ENCODE data around the gene SLC4A4. TPM values are rescaled to one million over a fixed set of nuclear protein-coding genes. Genes with fewer than 3 reads are reported as not detected.

SLC4A4 gene
- polyA plus RNA-seq, 1 donor (not counting 4 experiments of a cell fraction or from before 2014, with no cell fraction given): 0.29 TPM

DNA sequence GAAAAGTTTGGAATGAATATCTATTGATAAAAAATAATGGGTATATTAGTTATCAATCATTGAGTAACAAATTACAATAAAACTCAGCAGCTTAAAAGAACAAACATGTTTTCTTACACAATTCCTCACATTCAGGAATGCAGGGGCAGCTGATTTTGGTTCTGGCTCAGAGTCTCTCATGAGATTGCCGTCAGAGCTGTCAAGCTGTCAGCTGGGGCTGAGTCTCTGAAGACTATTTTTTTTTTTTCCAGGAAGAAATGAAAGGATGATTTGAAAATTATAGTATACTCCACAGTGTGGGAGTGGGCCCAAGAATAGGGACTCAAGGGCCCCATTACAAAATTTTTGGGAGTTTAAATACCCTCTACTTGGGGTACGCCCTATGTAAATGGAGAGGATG is 226.0 kb downstream of the SLC4A4 start:
- FAIRE-seq: no peak
- dilution Hi-C loops (cut with MboI; ENCODE audit: extremely low pct_ligation_motif_present, low sequenced_read_pairs): no loop called here
- H3K27ac ChIP-seq (ENCODE audit: control insufficient read depth, insufficient read depth, low read length): no peak overlapping the region
- H3K27me3 ChIP-seq (ENCODE audit: control insufficient read depth, extremely low read depth, insufficient read depth, low read length): no peaks in the 10 kb centered on the region
- H2AFZ ChIP-seq (ENCODE audit: control insufficient read depth, low read length): no peak overlapping the region
- TF ChIP-seq, protein P1, sequence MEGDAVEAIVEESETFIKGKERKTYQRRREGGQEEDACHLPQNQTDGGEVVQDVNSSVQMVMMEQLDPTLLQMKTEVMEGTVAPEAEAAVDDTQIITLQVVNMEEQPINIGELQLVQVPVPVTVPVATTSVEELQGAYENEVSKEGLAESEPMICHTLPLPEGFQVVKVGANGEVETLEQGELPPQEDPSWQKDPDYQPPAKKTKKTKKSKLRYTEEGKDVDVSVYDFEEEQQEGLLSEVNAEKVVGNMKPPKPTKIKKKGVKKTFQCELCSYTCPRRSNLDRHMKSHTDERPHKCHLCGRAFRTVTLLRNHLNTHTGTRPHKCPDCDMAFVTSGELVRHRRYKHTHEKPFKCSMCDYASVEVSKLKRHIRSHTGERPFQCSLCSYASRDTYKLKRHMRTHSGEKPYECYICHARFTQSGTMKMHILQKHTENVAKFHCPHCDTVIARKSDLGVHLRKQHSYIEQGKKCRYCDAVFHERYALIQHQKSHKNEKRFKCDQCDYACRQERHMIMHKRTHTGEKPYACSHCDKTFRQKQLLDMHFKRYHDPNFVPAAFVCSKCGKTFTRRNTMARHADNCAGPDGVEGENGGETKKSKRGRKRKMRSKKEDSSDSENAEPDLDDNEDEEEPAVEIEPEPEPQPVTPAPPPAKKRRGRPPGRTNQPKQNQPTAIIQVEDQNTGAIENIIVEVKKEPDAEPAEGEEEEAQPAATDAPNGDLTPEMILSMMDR (optimal IDR thresholded peaks at IDR 0.05 in 1 of 3, IDR thresholded peaks at IDR 0.05 in 1 of 3, conservative IDR thresholded peaks at IDR 0.05 in 1 of 3; ENCODE audit: extremely low read depth in 1 of 3, insufficient read depth in 2 of 3, low read length in 3 of 3): no peak
- no peak for TF ChIP-seq EZH2 (IDR thresholded peaks at IDR 0.05; ENCODE audit: low read length)
- H3K4me1 ChIP-seq (ENCODE audit: control insufficient read depth, extremely low read depth, insufficient read depth, low read length): no peaks in the 10 kb centered on the region
- no peaks in the 10 kb centered on the region for H3K36me3 ChIP-seq (ENCODE audit: control insufficient read depth in 2 of 2, extremely low read depth in 1 of 2, insufficient read depth in 2 of 2, low read length in 2 of 2)
- no peak overlapping the region for H3K4me3 ChIP-seq (ENCODE audit: control insufficient read depth in 2 of 3, extremely low read depth in 1 of 3, insufficient read depth in 2 of 3, low read depth in 1 of 3, low read length in 3 of 3)
- H3K9me1 ChIP-seq (ENCODE audit: control insufficient read depth, extremely low read depth, insufficient read depth, low read length): no peaks in the 10 kb centered on the region
- no peaks in the 10 kb centered on the region for H4K20me1 ChIP-seq (ENCODE audit: control insufficient read depth, extremely low read depth, insufficient read depth, low read length)
- H3K9me3 ChIP-seq (ENCODE audit: control insufficient read depth, low read depth, low read length): no peaks in the 10 kb centered on the region
- H3K79me2 ChIP-seq (ENCODE audit: control insufficient read depth, insufficient read depth, low read length): no peaks in the 10 kb centered on the region
- H3K4me2 ChIP-seq (ENCODE audit: control insufficient read depth, extremely low read depth, insufficient read depth, low read depth, low read length): no peak overlapping the region
- no peak for DNase-seq (ENCODE audit: low read depth, low spot score)
- no peak overlapping the region for H3K9ac ChIP-seq (ENCODE audit: control insufficient read depth, extremely low read depth, insufficient read depth, low read length)

DNA sequence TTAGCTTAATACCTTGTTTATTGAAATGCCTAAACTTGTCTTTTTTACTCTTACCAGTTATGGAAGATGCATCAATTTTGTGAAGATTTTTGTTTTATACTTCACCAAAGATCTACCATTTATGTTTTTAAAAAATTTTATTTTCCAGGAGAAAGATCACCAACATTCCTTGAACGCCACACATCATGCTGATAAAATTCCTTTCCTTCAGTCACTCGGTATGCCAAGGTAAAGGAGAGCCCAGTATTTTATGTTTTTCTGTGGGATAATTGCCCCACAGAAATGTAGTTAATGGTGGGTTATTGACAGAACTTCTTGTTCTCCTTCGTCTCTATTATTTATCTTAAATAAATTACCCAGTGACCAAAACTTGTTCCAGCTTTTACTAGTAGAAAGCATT is 228.0 kb downstream of the SLC4A4 start:
- Histone ChIP-seq H3K4me3 (ENCODE audit: control insufficient read depth in 2 of 3, extremely low read depth in 1 of 3, insufficient read depth in 2 of 3, low read depth in 1 of 3, low read length in 3 of 3) (no peak overlapping the region), H4K20me1 (ENCODE audit: control insufficient read depth, extremely low read depth, insufficient read depth, low read length) (no peaks in the 10 kb centered on the region), H3K4me2 (ENCODE audit: control insufficient read depth, extremely low read depth, insufficient read depth, low read depth, low read length) (no peak overlapping the region), H3K36me3 (ENCODE audit: control insufficient read depth in 2 of 2, extremely low read depth in 1 of 2, insufficient read depth in 2 of 2, low read length in 2 of 2) (no peaks in the 10 kb centered on the region), H3K4me1 (ENCODE audit: control insufficient read depth, extremely low read depth, insufficient read depth, low read length) (no peaks in the 10 kb centered on the region), H2AFZ (ENCODE audit: control insufficient read depth, low read length) (no peak overlapping the region), H3K9me3 (ENCODE audit: control insufficient read depth, low read depth, low read length) (no peaks in the 10 kb centered on the region), H3K27ac (ENCODE audit: control insufficient read depth, insufficient read depth, low read length) (no peak overlapping the region), H3K9me1 (ENCODE audit: control insufficient read depth, extremely low read depth, insufficient read depth, low read length) (no peaks in the 10 kb centered on the region), H3K9ac (ENCODE audit: control insufficient read depth, extremely low read depth, insufficient read depth, low read length) (no peak overlapping the region), H3K79me2 (ENCODE audit: control insufficient read depth, insufficient read depth, low read length) (no peaks in the 10 kb centered on the region), H3K27me3 (ENCODE audit: control insufficient read depth, extremely low read depth, insufficient read depth, low read length) (no peaks in the 10 kb centered on the region)
- DNase-seq (ENCODE audit: low read depth, low spot score) (no peak), FAIRE-seq (no peak)
- TF ChIP-seq EZH2 (IDR thresholded peaks at IDR 0.05; ENCODE audit: low read length): no peak
- TF ChIP-seq, protein P1 (optimal IDR thresholded peaks at IDR 0.05 in 1 of 3, IDR thresholded peaks at IDR 0.05 in 1 of 3, conservative IDR thresholded peaks at IDR 0.05 in 1 of 3; ENCODE audit: extremely low read depth in 1 of 3, insufficient read depth in 2 of 3, low read length in 3 of 3): no peak
- dilution Hi-C loops (cut with MboI; ENCODE audit: extremely low pct_ligation_motif_present, low sequenced_read_pairs): no loop called here
